ENCODE results near the gene OSBPL6. TPM values are rescaled to one million over a fixed set of nuclear protein-coding genes. Genes with fewer than 3 reads are reported as not detected.

Gene OSBPL6
- polyA plus RNA-seq, 1 donor (not counting 4 experiments of a cell fraction or from before 2014, with no cell fraction given): 11.6 TPM

DNA sequence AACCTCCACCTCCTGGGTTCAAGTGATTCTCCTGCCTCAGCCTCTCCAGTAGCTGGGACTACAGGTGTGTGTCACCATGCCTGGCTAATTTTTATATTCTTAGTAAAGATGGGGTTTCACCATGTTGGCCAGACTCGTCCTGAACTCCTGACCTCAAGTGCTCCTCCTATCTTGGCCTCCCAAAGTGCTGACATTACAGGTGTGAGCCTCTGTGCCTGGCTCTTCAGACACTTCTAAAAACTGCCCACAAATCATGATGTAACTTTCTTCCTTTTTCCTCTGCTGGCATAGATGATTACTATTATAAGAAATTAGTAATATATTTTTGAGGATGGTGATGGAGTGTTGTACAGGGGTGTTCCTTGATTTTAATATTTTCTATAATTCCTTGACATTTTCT is 6.0 kb downstream of the OSBPL6 start:
- no peak overlapping the region for H3K4me2 ChIP-seq (ENCODE audit: control insufficient read depth, extremely low read depth, insufficient read depth, low read depth, low read length)
- H2AFZ ChIP-seq (ENCODE audit: control insufficient read depth, low read length): no peak overlapping the region
- no peaks in the 10 kb centered on the region for H3K9me3 ChIP-seq (ENCODE audit: control insufficient read depth, low read depth, low read length)
- H4K20me1 ChIP-seq (ENCODE audit: control insufficient read depth, extremely low read depth, insufficient read depth, low read length): no peaks in the 10 kb centered on the region
- H3K9me1 ChIP-seq (ENCODE audit: control insufficient read depth, extremely low read depth, insufficient read depth, low read length): no peaks in the 10 kb centered on the region
- dilution Hi-C loops (cut with MboI; ENCODE audit: extremely low pct_ligation_motif_present, low sequenced_read_pairs): no loop called here
- DNase-seq (ENCODE audit: low read depth, low spot score) (no peak), FAIRE-seq (no peak)
- H3K9ac ChIP-seq (ENCODE audit: control insufficient read depth, extremely low read depth, insufficient read depth, low read length): no peak overlapping the region
- H3K79me2 ChIP-seq (ENCODE audit: control insufficient read depth, insufficient read depth, low read length): peaks cover 26% of the 10 kb centered on the region
- H3K4me3 ChIP-seq (ENCODE audit: control insufficient read depth in 2 of 3, extremely low read depth in 1 of 3, insufficient read depth in 2 of 3, low read depth in 1 of 3, low read length in 3 of 3): no peak overlapping the region
- no peak overlapping the region for H3K27ac ChIP-seq (ENCODE audit: control insufficient read depth, insufficient read depth, low read length)
- H3K4me1 ChIP-seq (ENCODE audit: control insufficient read depth, extremely low read depth, insufficient read depth, low read length): peaks cover 3% of the 10 kb centered on the region
- H3K36me3 ChIP-seq (ENCODE audit: control insufficient read depth in 2 of 2, extremely low read depth in 1 of 2, insufficient read depth in 2 of 2, low read length in 2 of 2): no peaks in the 10 kb centered on the region
- no peaks in the 10 kb centered on the region for H3K27me3 ChIP-seq (ENCODE audit: control insufficient read depth, extremely low read depth, insufficient read depth, low read length)
- TF ChIP-seq, protein P1, sequence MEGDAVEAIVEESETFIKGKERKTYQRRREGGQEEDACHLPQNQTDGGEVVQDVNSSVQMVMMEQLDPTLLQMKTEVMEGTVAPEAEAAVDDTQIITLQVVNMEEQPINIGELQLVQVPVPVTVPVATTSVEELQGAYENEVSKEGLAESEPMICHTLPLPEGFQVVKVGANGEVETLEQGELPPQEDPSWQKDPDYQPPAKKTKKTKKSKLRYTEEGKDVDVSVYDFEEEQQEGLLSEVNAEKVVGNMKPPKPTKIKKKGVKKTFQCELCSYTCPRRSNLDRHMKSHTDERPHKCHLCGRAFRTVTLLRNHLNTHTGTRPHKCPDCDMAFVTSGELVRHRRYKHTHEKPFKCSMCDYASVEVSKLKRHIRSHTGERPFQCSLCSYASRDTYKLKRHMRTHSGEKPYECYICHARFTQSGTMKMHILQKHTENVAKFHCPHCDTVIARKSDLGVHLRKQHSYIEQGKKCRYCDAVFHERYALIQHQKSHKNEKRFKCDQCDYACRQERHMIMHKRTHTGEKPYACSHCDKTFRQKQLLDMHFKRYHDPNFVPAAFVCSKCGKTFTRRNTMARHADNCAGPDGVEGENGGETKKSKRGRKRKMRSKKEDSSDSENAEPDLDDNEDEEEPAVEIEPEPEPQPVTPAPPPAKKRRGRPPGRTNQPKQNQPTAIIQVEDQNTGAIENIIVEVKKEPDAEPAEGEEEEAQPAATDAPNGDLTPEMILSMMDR (optimal IDR thresholded peaks at IDR 0.05 in 1 of 3, IDR thresholded peaks at IDR 0.05 in 1 of 3, conservative IDR thresholded peaks at IDR 0.05 in 1 of 3; ENCODE audit: extremely low read depth in 1 of 3, insufficient read depth in 2 of 3, low read length in 3 of 3): no peak
- TF ChIP-seq EZH2 (IDR thresholded peaks at IDR 0.05; ENCODE audit: low read length): no peak

DNA sequence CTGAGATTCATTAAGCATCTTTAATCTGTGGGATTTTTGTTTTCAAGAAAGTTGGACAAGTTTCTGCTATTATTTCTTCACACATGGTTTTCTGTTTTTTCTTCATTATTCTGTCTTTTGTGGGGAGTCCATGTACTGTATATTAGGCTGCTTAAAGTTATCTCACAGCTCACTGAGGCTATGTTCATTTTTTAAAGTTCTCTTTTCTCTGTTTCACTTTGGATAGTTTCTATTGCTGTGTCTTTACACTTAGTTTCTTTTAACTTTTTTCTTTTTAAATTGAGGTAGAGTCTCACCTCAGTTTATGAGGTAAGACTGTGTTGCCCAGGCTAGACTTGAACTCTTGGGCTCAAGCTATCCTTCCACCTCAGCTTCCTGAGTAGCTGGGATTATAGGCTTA is 8.6 kb downstream of the OSBPL6 start:
- Histone ChIP-seq H3K27ac (ENCODE audit: control insufficient read depth, insufficient read depth, low read length) (no peak overlapping the region), H3K4me1 (ENCODE audit: control insufficient read depth, extremely low read depth, insufficient read depth, low read length) (peaks cover 11% of the 10 kb centered on the region), H4K20me1 (ENCODE audit: control insufficient read depth, extremely low read depth, insufficient read depth, low read length) (no peaks in the 10 kb centered on the region), H3K9me3 (ENCODE audit: control insufficient read depth, low read depth, low read length) (no peaks in the 10 kb centered on the region), H3K9me1 (ENCODE audit: control insufficient read depth, extremely low read depth, insufficient read depth, low read length) (no peaks in the 10 kb centered on the region), H3K4me2 (ENCODE audit: control insufficient read depth, extremely low read depth, insufficient read depth, low read depth, low read length) (no peak overlapping the region), H3K9ac (ENCODE audit: control insufficient read depth, extremely low read depth, insufficient read depth, low read length) (no peak overlapping the region), H3K79me2 (ENCODE audit: control insufficient read depth, insufficient read depth, low read length) (peaks cover 12% of the 10 kb centered on the region), H3K27me3 (ENCODE audit: control insufficient read depth, extremely low read depth, insufficient read depth, low read length) (no peaks in the 10 kb centered on the region), H2AFZ (ENCODE audit: control insufficient read depth, low read length) (no peak overlapping the region), H3K36me3 (ENCODE audit: control insufficient read depth in 2 of 2, extremely low read depth in 1 of 2, insufficient read depth in 2 of 2, low read length in 2 of 2) (no peaks in the 10 kb centered on the region), H3K4me3 (ENCODE audit: control insufficient read depth in 2 of 3, extremely low read depth in 1 of 3, insufficient read depth in 2 of 3, low read depth in 1 of 3, low read length in 3 of 3) (no peak overlapping the region)
- no peak for FAIRE-seq
- dilution Hi-C loops (cut with MboI; ENCODE audit: extremely low pct_ligation_motif_present, low sequenced_read_pairs): no loop called here
- no peak for TF ChIP-seq EZH2 (IDR thresholded peaks at IDR 0.05; ENCODE audit: low read length)
- TF ChIP-seq, protein P1 (optimal IDR thresholded peaks at IDR 0.05 in 1 of 3, IDR thresholded peaks at IDR 0.05 in 1 of 3, conservative IDR thresholded peaks at IDR 0.05 in 1 of 3; ENCODE audit: extremely low read depth in 1 of 3, insufficient read depth in 2 of 3, low read length in 3 of 3): no peak
- DNase-seq (ENCODE audit: low read depth, low spot score): no peak

Data from keratinocyte (primary cell).